HL-60 (cell line): Measurements from ENCODE around the gene TM4SF4.
A peak's percentile ranks its signal among the peaks of the same experiment; 100 is the strongest.

Experiments used
- DNase-seq, 2 experiments: peaks; one replicate each; pipeline ENCODE4 v3.0.0-alpha.2; 2010 to 2020; ENCODE audit warnings: low read depth in 1 of 2, low spot score in 1 of 2
- H3K27ac ChIP-seq: fragments of 250-450 bp; sonication (Bioruptor Pico); replicated peaks from 2 replicates; pipeline ENCODE4 v1.5.1; 2020; ENCODE audit warnings: mild to moderate bottlenecking, moderate library complexity
- H3K27me3 ChIP-seq: fragments of 250-450 bp; sonication (Bioruptor Pico); 2 replicates; pipeline ENCODE4 v1.5.1; 2021; ENCODE audit warnings: mild to moderate bottlenecking, moderate library complexity; ENCODE audit not compliant: insufficient read depth, poor library complexity, severe bottlenecking
- H3K4me3 ChIP-seq: replicated peaks from 2 replicates; pipeline ENCODE4 v1.5.1; 2011; ENCODE audit warnings: mild to moderate bottlenecking, control low read depth, low read length; ENCODE audit not compliant: insufficient read depth
- CTCF ChIP-seq: IDR thresholded peaks from one replicate; pipeline ENCODE4 v1.5.1; 2011; ENCODE audit warnings: low read length, control low read depth, inconsistent platforms; ENCODE audit not compliant: insufficient read depth
- GABPA ChIP-seq: IDR thresholded peaks from 2 replicates; pipeline ENCODE4 v1.6.1; 2012; ENCODE audit warnings: low read depth
- POLR2AphosphoS5 ChIP-seq: IDR thresholded peaks from 2 replicates; pipeline ENCODE4 v1.6.1; 2012; ENCODE audit warnings: low read depth
- REST ChIP-seq: IDR thresholded peaks from 2 replicates; pipeline ENCODE4 v1.6.1; 2012; ENCODE audit warnings: low read depth; ENCODE audit not compliant: insufficient replicate concordance
- SPI1 ChIP-seq: IDR thresholded peaks from 2 replicates; pipeline ENCODE4 v1.6.1; 2012; ENCODE audit warnings: low read depth, mild to moderate bottlenecking, borderline replicate concordance

TM4SF4 gene

GRCh38 chr3:149464542-149465328 is 9.8 kb upstream of the TM4SF4 start:
- Histone ChIP-seq H3K4me3 (no peak overlapping the region), H3K27ac (no peak overlapping the region), H3K27me3 (no peaks in the 10 kb centered on the region)
- peak in 1 of 2 experiments; percentile 25 for DNase-seq
- TF ChIP-seq GABPA, result 0 out of 2 replicates have a peak, but pooled peaks have one; percentile 6
- TF ChIP-seq SPI1, result peak; percentile 64; the same call in 1 of the 2 replicates
- TF ChIP-seq REST, result no peak
- TF ChIP-seq CTCF, result no peak

- no peaks in the 10 kb centered on the region for H3K27me3 ChIP-seq
- DNase-seq, result no peak
- H3K27ac ChIP-seq, result no peak overlapping the region
- TF ChIP-seq POLR2AphosphoS5 (no peak), SPI1 (no peak), REST (no peak), GABPA (no peak), CTCF (no peak)
- H3K4me3 ChIP-seq, result no peak overlapping the region
Observed at GRCh38 chr3:149465351-149465883, 9.1 kb upstream of the TM4SF4 start.

GRCh38 chr3:149466192-149466591 is 8.3 kb upstream of the TM4SF4 start:
- Histone ChIP-seq H3K4me3 (no peak overlapping the region), H3K27ac (no peak overlapping the region), H3K27me3 (no peaks in the 10 kb centered on the region)
- DNase-seq, result no peak
- no peak for TF ChIP-seq SPI1
- no peak for TF ChIP-seq POLR2AphosphoS5
- TF ChIP-seq CTCF, result no peak
- TF ChIP-seq REST, result no peak
- TF ChIP-seq GABPA, result no peak
